HepG2 (cell line): Measurements from ENCODE around the gene ACTN4. TPM values are rescaled to one million over a fixed set of nuclear protein-coding genes. Genes with fewer than 3 reads are reported as not detected.

ENCODE experiments used
- FOXO1 ChIP-seq: sonication (generic); formaldehyde crosslinking; IDR thresholded peaks from 2 replicates; pipeline ENCODE4 v1.4.0; 2020; ENCODE audit warnings: missing genetic modification reagents
- MED13 ChIP-seq: sonication (generic); formaldehyde crosslinking; IDR thresholded peaks from 2 replicates; pipeline ENCODE4 v1.5.0; 2020; ENCODE audit warnings: missing genetic modification reagents
- SKI ChIP-seq: fragments of 450-650 bp; IDR thresholded peaks from one replicate; pipeline ENCODE4 v1.6.1; 2018; ENCODE audit warnings: mild to moderate bottlenecking; ENCODE audit not compliant: partially characterized antibody
- ZNF20 ChIP-seq: sonication (generic); formaldehyde crosslinking; IDR thresholded peaks from 2 replicates; pipeline ENCODE4 v1.4.0; 2020; ENCODE audit warnings: mild to moderate bottlenecking, moderate library complexity, missing genetic modification reagents
- ZNF557 ChIP-seq: sonication (generic); formaldehyde crosslinking; IDR thresholded peaks from 2 replicates; pipeline ENCODE4 v1.4.0; 2020; ENCODE audit warnings: missing genetic modification reagents
- polyA plus RNA-seq, 8 experiments: library from polyadenylated mRNA; depleted of rRNA in 3 of 8; stranded (reverse) in 7 of 8; unstranded in 1 of 8; fragments of >200 nt; fragmentation: Illumina TruSeq in 4 of 8; extraction: Trizol in 4 of 8; gene quantifications; 2 replicates each; pipeline versions ENCODE4 v1.2.1 to v1.2.3, GENCODE V29; 2011 to 2016; ENCODE audit warnings: low read depth in 4 of 8, missing spikeins in 1 of 8, mixed read lengths in 1 of 8; ENCODE audit not compliant: insufficient read depth in 1 of 8
- total RNA-seq, 5 experiments: library from RNA; depleted of rRNA; stranded (reverse); fragments of >200 nt; fragmentation: Illumina TruSeq; extraction: Trizol; gene quantifications; 2 replicates each; pipeline ENCODE4 v1.2.3, GENCODE V29; 2016; ENCODE audit warnings: low read depth in 1 of 5
- TF ChIP-seq, protein P1 (sequence below): sonication (generic); formaldehyde crosslinking; IDR thresholded peaks from 2 replicates; pipeline ENCODE4 v1.9.0; 2021; ENCODE audit warnings: mild to moderate bottlenecking, missing genetic modification reagents
- TF ChIP-seq, protein P2 (sequence below): sonication (generic); formaldehyde crosslinking; IDR thresholded peaks from 2 replicates; pipeline ENCODE4 v1.5.0; 2020; ENCODE audit warnings: mild to moderate bottlenecking, missing genetic modification reagents, moderate library complexity
- TF ChIP-seq, protein P3 (sequence below): sonication (generic); formaldehyde crosslinking; IDR thresholded peaks from 2 replicates; pipeline ENCODE4 v1.4.0; 2020; ENCODE audit warnings: missing genetic modification reagents, borderline replicate concordance
- TF ChIP-seq, protein P4 (sequence below): sonication (generic); formaldehyde crosslinking; IDR thresholded peaks from 2 replicates; pipeline ENCODE4 v1.4.0; 2020; ENCODE audit warnings: missing genetic modification reagents
- TF ChIP-seq, protein P5 (sequence below): IDR thresholded peaks from 2 replicates; pipeline ENCODE4 v1.6.1; 2012; ENCODE audit warnings: low read length, improper control_type of control experiment
- TF ChIP-seq, protein P6 (sequence below): sonication (generic); formaldehyde crosslinking; IDR thresholded peaks from 2 replicates; pipeline ENCODE4 v1.4.0; 2020; ENCODE audit warnings: missing genetic modification reagents

The ACTN4 gene
- total and polyA plus RNA-seq, 2 of the 13 experiments (the other 11 are each of a cell fraction or from before 2014, with no cell fraction given) = 171 to 192 TPM

DNA sequence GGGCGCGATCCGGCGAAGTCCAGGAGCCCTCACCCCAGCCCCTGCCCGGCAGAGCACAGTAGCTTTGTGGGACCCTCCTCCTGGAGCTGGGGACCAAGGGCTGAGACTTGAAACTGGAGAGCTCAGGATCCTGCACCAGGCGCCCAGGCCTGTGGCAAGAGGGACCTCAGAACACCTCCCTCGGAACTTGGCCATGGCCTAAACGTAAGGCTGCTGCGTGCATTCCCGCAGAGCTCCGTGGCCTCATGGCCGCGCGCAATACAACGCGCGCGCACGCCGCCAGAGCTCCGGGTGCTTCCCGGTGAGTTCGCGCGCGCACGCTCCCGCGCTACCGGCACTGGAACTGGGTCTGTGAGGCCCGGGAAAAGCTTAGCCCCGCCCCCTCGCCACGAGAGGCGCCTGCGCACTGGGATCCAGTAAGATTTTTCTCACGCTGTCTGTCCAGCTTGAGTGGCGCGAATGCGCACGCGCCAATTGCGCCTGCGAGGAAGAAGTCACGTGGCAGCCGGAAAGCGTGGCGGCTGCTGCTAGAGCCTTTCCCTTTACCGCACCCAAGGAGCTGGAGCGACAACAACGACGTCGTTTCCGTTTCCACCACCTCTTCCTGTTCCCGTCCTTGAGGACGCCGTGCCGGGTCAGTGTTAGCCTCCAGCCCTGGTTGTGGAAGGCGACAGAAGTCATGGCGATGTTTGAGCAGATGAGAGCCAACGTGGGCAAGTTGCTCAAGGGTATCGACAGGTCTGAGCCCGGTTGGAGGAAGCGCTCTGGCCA lies 28.7 kb upstream of the ACTN4 start, which contains the start of gene EIF3K (continued):
- TF ChIP-seq, protein P1, sequence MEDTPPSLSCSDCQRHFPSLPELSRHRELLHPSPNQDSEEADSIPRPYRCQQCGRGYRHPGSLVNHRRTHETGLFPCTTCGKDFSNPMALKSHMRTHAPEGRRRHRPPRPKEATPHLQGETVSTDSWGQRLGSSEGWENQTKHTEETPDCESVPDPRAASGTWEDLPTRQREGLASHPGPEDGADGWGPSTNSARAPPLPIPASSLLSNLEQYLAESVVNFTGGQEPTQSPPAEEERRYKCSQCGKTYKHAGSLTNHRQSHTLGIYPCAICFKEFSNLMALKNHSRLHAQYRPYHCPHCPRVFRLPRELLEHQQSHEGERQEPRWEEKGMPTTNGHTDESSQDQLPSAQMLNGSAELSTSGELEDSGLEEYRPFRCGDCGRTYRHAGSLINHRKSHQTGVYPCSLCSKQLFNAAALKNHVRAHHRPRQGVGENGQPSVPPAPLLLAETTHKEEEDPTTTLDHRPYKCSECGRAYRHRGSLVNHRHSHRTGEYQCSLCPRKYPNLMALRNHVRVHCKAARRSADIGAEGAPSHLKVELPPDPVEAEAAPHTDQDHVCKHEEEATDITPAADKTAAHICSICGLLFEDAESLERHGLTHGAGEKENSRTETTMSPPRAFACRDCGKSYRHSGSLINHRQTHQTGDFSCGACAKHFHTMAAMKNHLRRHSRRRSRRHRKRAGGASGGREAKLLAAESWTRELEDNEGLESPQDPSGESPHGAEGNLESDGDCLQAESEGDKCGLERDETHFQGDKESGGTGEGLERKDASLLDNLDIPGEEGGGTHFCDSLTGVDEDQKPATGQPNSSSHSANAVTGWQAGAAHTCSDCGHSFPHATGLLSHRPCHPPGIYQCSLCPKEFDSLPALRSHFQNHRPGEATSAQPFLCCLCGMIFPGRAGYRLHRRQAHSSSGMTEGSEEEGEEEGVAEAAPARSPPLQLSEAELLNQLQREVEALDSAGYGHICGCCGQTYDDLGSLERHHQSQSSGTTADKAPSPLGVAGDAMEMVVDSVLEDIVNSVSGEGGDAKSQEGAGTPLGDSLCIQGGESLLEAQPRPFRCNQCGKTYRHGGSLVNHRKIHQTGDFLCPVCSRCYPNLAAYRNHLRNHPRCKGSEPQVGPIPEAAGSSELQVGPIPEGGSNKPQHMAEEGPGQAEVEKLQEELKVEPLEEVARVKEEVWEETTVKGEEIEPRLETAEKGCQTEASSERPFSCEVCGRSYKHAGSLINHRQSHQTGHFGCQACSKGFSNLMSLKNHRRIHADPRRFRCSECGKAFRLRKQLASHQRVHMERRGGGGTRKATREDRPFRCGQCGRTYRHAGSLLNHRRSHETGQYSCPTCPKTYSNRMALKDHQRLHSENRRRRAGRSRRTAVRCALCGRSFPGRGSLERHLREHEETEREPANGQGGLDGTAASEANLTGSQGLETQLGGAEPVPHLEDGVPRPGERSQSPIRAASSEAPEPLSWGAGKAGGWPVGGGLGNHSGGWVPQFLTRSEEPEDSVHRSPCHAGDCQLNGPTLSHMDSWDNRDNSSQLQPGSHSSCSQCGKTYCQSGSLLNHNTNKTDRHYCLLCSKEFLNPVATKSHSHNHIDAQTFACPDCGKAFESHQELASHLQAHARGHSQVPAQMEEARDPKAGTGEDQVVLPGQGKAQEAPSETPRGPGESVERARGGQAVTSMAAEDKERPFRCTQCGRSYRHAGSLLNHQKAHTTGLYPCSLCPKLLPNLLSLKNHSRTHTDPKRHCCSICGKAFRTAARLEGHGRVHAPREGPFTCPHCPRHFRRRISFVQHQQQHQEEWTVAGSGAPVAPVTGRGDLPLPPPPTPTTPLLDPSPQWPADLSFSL = no peak
- TF ChIP-seq FOXO1 (CRISPR knock-in tag) = peak; percentile 69; the same call in 1 of the 2 replicates
- TF ChIP-seq, protein P2, sequence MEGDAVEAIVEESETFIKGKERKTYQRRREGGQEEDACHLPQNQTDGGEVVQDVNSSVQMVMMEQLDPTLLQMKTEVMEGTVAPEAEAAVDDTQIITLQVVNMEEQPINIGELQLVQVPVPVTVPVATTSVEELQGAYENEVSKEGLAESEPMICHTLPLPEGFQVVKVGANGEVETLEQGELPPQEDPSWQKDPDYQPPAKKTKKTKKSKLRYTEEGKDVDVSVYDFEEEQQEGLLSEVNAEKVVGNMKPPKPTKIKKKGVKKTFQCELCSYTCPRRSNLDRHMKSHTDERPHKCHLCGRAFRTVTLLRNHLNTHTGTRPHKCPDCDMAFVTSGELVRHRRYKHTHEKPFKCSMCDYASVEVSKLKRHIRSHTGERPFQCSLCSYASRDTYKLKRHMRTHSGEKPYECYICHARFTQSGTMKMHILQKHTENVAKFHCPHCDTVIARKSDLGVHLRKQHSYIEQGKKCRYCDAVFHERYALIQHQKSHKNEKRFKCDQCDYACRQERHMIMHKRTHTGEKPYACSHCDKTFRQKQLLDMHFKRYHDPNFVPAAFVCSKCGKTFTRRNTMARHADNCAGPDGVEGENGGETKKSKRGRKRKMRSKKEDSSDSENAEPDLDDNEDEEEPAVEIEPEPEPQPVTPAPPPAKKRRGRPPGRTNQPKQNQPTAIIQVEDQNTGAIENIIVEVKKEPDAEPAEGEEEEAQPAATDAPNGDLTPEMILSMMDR (CRISPR knock-in tag) = no peak
- TF ChIP-seq, protein P3, sequence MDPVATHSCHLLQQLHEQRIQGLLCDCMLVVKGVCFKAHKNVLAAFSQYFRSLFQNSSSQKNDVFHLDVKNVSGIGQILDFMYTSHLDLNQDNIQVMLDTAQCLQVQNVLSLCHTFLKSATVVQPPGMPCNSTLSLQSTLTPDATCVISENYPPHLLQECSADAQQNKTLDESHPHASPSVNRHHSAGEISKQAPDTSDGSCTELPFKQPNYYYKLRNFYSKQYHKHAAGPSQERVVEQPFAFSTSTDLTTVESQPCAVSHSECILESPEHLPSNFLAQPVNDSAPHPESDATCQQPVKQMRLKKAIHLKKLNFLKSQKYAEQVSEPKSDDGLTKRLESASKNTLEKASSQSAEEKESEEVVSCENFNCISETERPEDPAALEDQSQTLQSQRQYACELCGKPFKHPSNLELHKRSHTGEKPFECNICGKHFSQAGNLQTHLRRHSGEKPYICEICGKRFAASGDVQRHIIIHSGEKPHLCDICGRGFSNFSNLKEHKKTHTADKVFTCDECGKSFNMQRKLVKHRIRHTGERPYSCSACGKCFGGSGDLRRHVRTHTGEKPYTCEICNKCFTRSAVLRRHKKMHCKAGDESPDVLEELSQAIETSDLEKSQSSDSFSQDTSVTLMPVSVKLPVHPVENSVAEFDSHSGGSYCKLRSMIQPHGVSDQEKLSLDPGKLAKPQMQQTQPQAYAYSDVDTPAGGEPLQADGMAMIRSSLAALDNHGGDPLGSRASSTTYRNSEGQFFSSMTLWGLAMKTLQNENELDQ (CRISPR knock-in tag) = no peak
- TF ChIP-seq, protein P4, sequence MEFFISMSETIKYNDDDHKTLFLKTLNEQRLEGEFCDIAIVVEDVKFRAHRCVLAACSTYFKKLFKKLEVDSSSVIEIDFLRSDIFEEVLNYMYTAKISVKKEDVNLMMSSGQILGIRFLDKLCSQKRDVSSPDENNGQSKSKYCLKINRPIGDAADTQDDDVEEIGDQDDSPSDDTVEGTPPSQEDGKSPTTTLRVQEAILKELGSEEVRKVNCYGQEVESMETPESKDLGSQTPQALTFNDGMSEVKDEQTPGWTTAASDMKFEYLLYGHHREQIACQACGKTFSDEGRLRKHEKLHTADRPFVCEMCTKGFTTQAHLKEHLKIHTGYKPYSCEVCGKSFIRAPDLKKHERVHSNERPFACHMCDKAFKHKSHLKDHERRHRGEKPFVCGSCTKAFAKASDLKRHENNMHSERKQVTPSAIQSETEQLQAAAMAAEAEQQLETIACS (CRISPR knock-in tag) = peak; percentile 98
- TF ChIP-seq, protein P5, sequence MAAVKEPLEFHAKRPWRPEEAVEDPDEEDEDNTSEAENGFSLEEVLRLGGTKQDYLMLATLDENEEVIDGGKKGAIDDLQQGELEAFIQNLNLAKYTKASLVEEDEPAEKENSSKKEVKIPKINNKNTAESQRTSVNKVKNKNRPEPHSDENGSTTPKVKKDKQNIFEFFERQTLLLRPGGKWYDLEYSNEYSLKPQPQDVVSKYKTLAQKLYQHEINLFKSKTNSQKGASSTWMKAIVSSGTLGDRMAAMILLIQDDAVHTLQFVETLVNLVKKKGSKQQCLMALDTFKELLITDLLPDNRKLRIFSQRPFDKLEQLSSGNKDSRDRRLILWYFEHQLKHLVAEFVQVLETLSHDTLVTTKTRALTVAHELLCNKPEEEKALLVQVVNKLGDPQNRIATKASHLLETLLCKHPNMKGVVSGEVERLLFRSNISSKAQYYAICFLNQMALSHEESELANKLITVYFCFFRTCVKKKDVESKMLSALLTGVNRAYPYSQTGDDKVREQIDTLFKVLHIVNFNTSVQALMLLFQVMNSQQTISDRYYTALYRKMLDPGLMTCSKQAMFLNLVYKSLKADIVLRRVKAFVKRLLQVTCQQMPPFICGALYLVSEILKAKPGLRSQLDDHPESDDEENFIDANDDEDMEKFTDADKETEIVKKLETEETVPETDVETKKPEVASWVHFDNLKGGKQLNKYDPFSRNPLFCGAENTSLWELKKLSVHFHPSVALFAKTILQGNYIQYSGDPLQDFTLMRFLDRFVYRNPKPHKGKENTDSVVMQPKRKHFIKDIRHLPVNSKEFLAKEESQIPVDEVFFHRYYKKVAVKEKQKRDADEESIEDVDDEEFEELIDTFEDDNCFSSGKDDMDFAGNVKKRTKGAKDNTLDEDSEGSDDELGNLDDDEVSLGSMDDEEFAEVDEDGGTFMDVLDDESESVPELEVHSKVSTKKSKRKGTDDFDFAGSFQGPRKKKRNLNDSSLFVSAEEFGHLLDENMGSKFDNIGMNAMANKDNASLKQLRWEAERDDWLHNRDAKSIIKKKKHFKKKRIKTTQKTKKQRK = no peak
- TF ChIP-seq MED13 = no peak
- TF ChIP-seq ZNF557 (CRISPR knock-in tag) = no peak
- TF ChIP-seq ZNF20 (CRISPR knock-in tag) = no peak
- no peak for TF ChIP-seq SKI
- TF ChIP-seq, protein P6, sequence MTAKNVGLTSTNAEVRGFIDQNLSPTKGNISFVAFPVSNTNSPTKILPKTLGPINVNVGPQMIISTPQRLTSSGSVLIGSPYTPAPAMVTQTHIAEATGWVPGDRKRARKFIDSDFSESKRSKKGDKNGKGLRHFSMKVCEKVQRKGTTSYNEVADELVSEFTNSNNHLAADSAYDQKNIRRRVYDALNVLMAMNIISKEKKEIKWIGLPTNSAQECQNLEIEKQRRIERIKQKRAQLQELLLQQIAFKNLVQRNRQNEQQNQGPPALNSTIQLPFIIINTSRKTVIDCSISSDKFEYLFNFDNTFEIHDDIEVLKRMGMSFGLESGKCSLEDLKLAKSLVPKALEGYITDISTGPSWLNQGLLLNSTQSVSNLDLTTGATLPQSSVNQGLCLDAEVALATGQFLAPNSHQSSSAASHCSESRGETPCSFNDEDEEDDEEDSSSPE (CRISPR knock-in tag) = peak; percentile 88
